K562 (cell line): ENCODE measurements around the gene OARD1. TPM values are rescaled to one million over a fixed set of nuclear protein-coding genes. Genes with fewer than 3 reads are reported as not detected.

Source experiments
- CUX1 ChIP-seq: fragments of 200-800 bp; sonication (Bioruptor generic); IDR thresholded peaks from 2 replicates; pipeline ENCODE4 v1.6.1; 2016; ENCODE audit warnings: missing genetic modification characterization, missing compliant biosample characterization
- ELF2 ChIP-seq: fragments of 250-450 bp; sonication (Bioruptor Pico); IDR thresholded peaks from 2 replicates; pipeline ENCODE4 v1.5.0; 2021; ENCODE audit warnings: mild to moderate bottlenecking
- HMG20A ChIP-seq: fragments of 450-650 bp; formaldehyde crosslinking; conservative IDR thresholded peaks from 2 replicates; pipeline ENCODE4 v1.4.0; 2020; ENCODE audit warnings: mild to moderate bottlenecking, mixed read lengths
- HNRNPH1 ChIP-seq: fragments of 200-400 bp; formaldehyde crosslinking; optimal IDR thresholded peaks from 2 replicates; pipeline ENCODE3; 2017; ENCODE audit warnings: low read depth, mild to moderate bottlenecking, low read length, moderate library complexity
- HNRNPL ChIP-seq: fragments of 200-400 bp; formaldehyde crosslinking; IDR thresholded peaks from 2 replicates; pipeline ENCODE4 v1.6.1; 2017; ENCODE audit warnings: low read depth, mild to moderate bottlenecking, low read length
- MBD2 ChIP-seq: sonication (generic); IDR thresholded peaks from 2 replicates; pipeline ENCODE4 v1.6.1; 2016; ENCODE audit warnings: low read depth, borderline replicate concordance
- MED1 ChIP-seq: sonication (generic); formaldehyde crosslinking; IDR thresholded peaks from 2 replicates; pipeline ENCODE4 v1.8.1; 2023; ENCODE audit warnings: missing genetic modification reagents, borderline replicate concordance
- NFIX ChIP-seq: fragments of 250-450 bp; sonication (Bioruptor Pico); IDR thresholded peaks from 2 replicates; pipeline ENCODE4 v1.4.0; 2020; ENCODE audit warnings: low read depth, mild to moderate bottlenecking, moderate library complexity
- PHTF2 ChIP-seq: fragments of 250-450 bp; sonication (Bioruptor Pico); IDR thresholded peaks from 2 replicates; pipeline ENCODE4 v1.5.0; 2021; ENCODE audit warnings: mild to moderate bottlenecking
- PRMT5 ChIP-seq: sonication (generic); formaldehyde crosslinking; IDR thresholded peaks from 2 replicates; pipeline ENCODE4 v1.5.0; 2020; ENCODE audit warnings: missing genetic modification reagents
- RCOR1 ChIP-seq, 2 experiments: IDR thresholded peaks; 2 replicates each; pipeline ENCODE4 v1.6.1; 2012; ENCODE audit warnings: low read depth in 2 of 2, low read length in 2 of 2, borderline replicate concordance in 1 of 2, improper control_type of control experiment in 1 of 2
- TAF1 ChIP-seq: IDR thresholded peaks from 2 replicates; pipeline ENCODE4 v1.6.1; 2011; ENCODE audit warnings: mild to moderate bottlenecking, low read length, moderate library complexity; ENCODE audit not compliant: insufficient read depth, control insufficient read depth, severe bottlenecking; ENCODE audit errors: extremely low read depth
- ZFP30 ChIP-seq: fragments of 250-450 bp; sonication (Bioruptor Pico); IDR thresholded peaks from 2 replicates; pipeline ENCODE4 v1.8.0; 2022; ENCODE audit warnings: moderate library complexity, mild to moderate bottlenecking, inconsistent platforms, borderline replicate concordance
- ZNF121 ChIP-seq: sonication (generic); formaldehyde crosslinking; conservative IDR thresholded peaks from 2 replicates; pipeline ENCODE4 v1.8.0; 2022; ENCODE audit warnings: missing genetic modification reagents
- ZNF175 ChIP-seq: fragments of 200-800 bp; sonication (Bioruptor generic); IDR thresholded peaks from 2 replicates; pipeline ENCODE4 v1.6.1; 2016; ENCODE audit warnings: low read depth, mild to moderate bottlenecking, missing genetic modification characterization, missing compliant biosample characterization
- polyA plus RNA-seq, 8 experiments: library from polyadenylated mRNA; depleted of rRNA in 4 of 8; stranded (reverse) in 5 of 8; unstranded in 3 of 8; fragments of >200 nt; fragmentation: Nextera tagmentation in 2 of 8; fragmentation: Illumina TruSeq in 1 of 8; extraction: Ambion mirVana in 2 of 8; extraction: Trizol in 1 of 8; gene quantifications; 2 replicates each; pipeline versions ENCODE4 v1.2.1 to v1.2.3, GENCODE V29; 2011 to 2014; ENCODE audit warnings: inconsistent platforms in 1 of 8, missing spikeins in 1 of 8
- total RNA-seq, 7 experiments: library from RNA; depleted of rRNA in 6 of 7; stranded (reverse); fragments of >200 nt in 6 of 7; fragmentation: Illumina TruSeq in 2 of 7; extraction: Trizol in 2 of 7; gene quantifications; 2 replicates each; pipeline versions ENCODE4 v1.2.1 to v1.2.3, GENCODE V29; 2011 to 2021; ENCODE audit warnings: low replicate concordance in 1 of 7
- TF ChIP-seq, protein P1 (sequence below): fragments of 250-450 bp; sonication (Bioruptor Pico); IDR thresholded peaks from 2 replicates; pipeline ENCODE4 v1.5.0; 2021
- TF ChIP-seq, protein P2 (sequence below): IDR thresholded peaks from 3 replicates; pipeline ENCODE4 v1.6.1; 2011; ENCODE audit warnings: borderline replicate concordance, mild to moderate bottlenecking, moderate library complexity; ENCODE audit not compliant: insufficient read length; ENCODE audit errors: extremely low read depth
- TF ChIP-seq, protein P3 (sequence below): sonication (generic); formaldehyde crosslinking; IDR thresholded peaks from 2 replicates; pipeline ENCODE4 v1.8.0; 2023; ENCODE audit warnings: mild to moderate bottlenecking, missing genetic modification reagents

Gene OARD1
- total and polyA plus RNA-seq, 9 of the 15 experiments (the other 6 are each of a cell fraction or from before 2014, with no cell fraction given), result 43.4 to 88.3 (median 61.1) TPM

DNA sequence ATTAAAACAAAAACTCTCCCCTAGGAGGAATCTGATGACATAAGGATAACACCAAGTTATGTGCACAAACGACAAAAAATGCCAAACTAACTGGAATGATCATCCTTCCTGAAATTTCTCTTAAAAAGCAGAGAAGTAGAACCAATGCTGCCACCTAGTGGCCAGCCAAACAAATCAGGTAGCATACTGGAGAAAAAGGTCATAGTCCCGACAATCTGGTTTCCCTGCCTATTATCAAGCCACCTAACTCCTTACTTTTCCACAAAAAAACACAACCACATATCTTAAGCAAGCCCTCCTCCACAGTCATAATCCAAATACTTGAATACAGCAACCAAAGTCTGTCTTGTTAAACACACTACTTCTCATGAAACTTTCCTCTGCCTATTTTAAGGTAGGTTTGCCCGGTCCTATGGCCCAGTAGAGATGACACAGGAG lies 5.3 kb downstream of the OARD1 start (continued):
- TF ChIP-seq CUX1, result no peak
- TF ChIP-seq ZNF121 (CRISPR knock-in tag), result no peak
- no peak for TF ChIP-seq MED1
- no peak for TF ChIP-seq TAF1
- TF ChIP-seq ELF2, result no peak
- TF ChIP-seq, protein P1, sequence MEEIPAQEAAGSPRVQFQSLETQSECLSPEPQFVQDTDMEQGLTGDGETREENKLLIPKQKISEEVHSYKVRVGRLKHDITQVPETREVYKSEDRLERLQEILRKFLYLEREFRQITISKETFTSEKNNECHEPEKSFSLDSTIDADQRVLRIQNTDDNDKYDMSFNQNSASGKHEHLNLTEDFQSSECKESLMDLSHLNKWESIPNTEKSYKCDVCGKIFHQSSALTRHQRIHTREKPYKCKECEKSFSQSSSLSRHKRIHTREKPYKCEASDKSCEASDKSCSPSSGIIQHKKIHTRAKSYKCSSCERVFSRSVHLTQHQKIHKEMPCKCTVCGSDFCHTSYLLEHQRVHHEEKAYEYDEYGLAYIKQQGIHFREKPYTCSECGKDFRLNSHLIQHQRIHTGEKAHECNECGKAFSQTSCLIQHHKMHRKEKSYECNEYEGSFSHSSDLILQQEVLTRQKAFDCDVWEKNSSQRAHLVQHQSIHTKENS (CRISPR knock-in tag), result no peak
- TF ChIP-seq NFIX, result no peak
- TF ChIP-seq ZFP30, result no peak
- TF ChIP-seq, protein P2, sequence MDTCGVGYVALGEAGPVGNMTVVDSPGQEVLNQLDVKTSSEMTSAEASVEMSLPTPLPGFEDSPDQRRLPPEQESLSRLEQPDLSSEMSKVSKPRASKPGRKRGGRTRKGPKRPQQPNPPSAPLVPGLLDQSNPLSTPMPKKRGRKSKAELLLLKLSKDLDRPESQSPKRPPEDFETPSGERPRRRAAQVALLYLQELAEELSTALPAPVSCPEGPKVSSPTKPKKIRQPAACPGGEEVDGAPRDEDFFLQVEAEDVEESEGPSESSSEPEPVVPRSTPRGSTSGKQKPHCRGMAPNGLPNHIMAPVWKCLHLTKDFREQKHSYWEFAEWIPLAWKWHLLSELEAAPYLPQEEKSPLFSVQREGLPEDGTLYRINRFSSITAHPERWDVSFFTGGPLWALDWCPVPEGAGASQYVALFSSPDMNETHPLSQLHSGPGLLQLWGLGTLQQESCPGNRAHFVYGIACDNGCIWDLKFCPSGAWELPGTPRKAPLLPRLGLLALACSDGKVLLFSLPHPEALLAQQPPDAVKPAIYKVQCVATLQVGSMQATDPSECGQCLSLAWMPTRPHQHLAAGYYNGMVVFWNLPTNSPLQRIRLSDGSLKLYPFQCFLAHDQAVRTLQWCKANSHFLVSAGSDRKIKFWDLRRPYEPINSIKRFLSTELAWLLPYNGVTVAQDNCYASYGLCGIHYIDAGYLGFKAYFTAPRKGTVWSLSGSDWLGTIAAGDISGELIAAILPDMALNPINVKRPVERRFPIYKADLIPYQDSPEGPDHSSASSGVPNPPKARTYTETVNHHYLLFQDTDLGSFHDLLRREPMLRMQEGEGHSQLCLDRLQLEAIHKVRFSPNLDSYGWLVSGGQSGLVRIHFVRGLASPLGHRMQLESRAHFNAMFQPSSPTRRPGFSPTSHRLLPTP, result no peak
- TF ChIP-seq PHTF2 (CRISPR knock-in tag), result no peak
- no peak for TF ChIP-seq HNRNPH1
- no peak for TF ChIP-seq HMG20A (CRISPR knock-in tag)
- TF ChIP-seq PRMT5 (CRISPR knock-in tag), result no peak
- TF ChIP-seq HNRNPL, result no peak
- no peak for TF ChIP-seq ZNF175
- TF ChIP-seq MBD2, result no peak
- TF ChIP-seq RCOR1 (IDR thresholded peaks at IDR 0.05; ENCODE audit: borderline replicate concordance in 1 of 2, low read depth in 2 of 2, low read length in 2 of 2), result 0 out of 4 replicates have a peak, but pooled peaks of 1 of the 2 experiments have one; percentile 31
- TF ChIP-seq, protein P3, sequence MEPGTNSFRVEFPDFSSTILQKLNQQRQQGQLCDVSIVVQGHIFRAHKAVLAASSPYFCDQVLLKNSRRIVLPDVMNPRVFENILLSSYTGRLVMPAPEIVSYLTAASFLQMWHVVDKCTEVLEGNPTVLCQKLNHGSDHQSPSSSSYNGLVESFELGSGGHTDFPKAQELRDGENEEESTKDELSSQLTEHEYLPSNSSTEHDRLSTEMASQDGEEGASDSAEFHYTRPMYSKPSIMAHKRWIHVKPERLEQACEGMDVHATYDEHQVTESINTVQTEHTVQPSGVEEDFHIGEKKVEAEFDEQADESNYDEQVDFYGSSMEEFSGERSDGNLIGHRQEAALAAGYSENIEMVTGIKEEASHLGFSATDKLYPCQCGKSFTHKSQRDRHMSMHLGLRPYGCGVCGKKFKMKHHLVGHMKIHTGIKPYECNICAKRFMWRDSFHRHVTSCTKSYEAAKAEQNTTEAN (CRISPR knock-in tag), result no peak
